IMR-90 (cell line): ENCODE results near the gene LHFPL6.

Experiments used
- BHLHE40 ChIP-seq: fragments of 150-350 bp; IDR thresholded peaks from 2 replicates; pipeline ENCODE4 v1.6.1; 2016; ENCODE audit warnings: mild to moderate bottlenecking, low read depth, low read length
- CEBPB ChIP-seq: IDR thresholded peaks from 2 replicates; pipeline ENCODE4 v1.6.1; 2012; ENCODE audit warnings: low read depth, low read length, improper control_type of control experiment
- CHD1 ChIP-seq: IDR thresholded peaks from 2 replicates; pipeline ENCODE4 v1.6.1; 2012; ENCODE audit warnings: low read depth, low read length, improper control_type of control experiment
- MAZ ChIP-seq: IDR thresholded peaks from 2 replicates; pipeline ENCODE4 v1.6.1; 2012; ENCODE audit warnings: low read depth, mild to moderate bottlenecking, low read length, improper control_type of control experiment, moderate library complexity, borderline replicate concordance
- MXI1 ChIP-seq: IDR thresholded peaks from 2 replicates; pipeline ENCODE4 v1.6.1; 2012; ENCODE audit warnings: low read depth, mild to moderate bottlenecking, low read length, moderate library complexity, borderline replicate concordance
- NFE2L2 ChIP-seq: fragments of 150-350 bp; IDR thresholded peaks from 2 replicates; pipeline ENCODE4 v1.6.1; 2016; ENCODE audit warnings: low read depth, mild to moderate bottlenecking, low read length
- POLR2A ChIP-seq: IDR thresholded peaks from 2 replicates; pipeline ENCODE4 v1.6.1; 2012; ENCODE audit warnings: mild to moderate bottlenecking, low read depth, low read length
- RAD21 ChIP-seq: IDR thresholded peaks from 2 replicates; pipeline ENCODE4 v1.6.1; 2012; ENCODE audit warnings: low read length, improper control_type of control experiment
- RCOR1 ChIP-seq: IDR thresholded peaks from 2 replicates; pipeline ENCODE4 v1.6.1; 2012; ENCODE audit warnings: mild to moderate bottlenecking, low read length, improper control_type of control experiment; ENCODE audit not compliant: insufficient replicate concordance
- RFX5 ChIP-seq: IDR thresholded peaks from 2 replicates; pipeline ENCODE4 v1.8.0; 2012; ENCODE audit warnings: low read depth, mild to moderate bottlenecking, low read length, moderate library complexity
- SMC3 ChIP-seq: fragments of 150-350 bp; IDR thresholded peaks from 2 replicates; pipeline ENCODE4 v1.6.1; 2016; ENCODE audit warnings: low read depth, mild to moderate bottlenecking, antibody characterized with exemption, low read length, moderate library complexity
- TF ChIP-seq, protein P1 (sequence below): conservative IDR thresholded peaks from 2 replicates; pipeline ENCODE4 v1.5.1; 2012; ENCODE audit warnings: mild to moderate bottlenecking, low read depth, low read length, improper control_type of control experiment
- TF ChIP-seq, protein P2 (sequence below): fragments of 150-350 bp; IDR thresholded peaks from 2 replicates; pipeline ENCODE4 v1.6.1; 2017; ENCODE audit warnings: mild to moderate bottlenecking, antibody characterized with exemption, low read length, low read depth
- TF ChIP-seq, protein P3 (sequence below): fragments of 150-350 bp; IDR thresholded peaks from 2 replicates; pipeline ENCODE4 v1.6.1; 2016; ENCODE audit warnings: low read depth, mild to moderate bottlenecking, low read length, moderate library complexity, borderline replicate concordance

DNA sequence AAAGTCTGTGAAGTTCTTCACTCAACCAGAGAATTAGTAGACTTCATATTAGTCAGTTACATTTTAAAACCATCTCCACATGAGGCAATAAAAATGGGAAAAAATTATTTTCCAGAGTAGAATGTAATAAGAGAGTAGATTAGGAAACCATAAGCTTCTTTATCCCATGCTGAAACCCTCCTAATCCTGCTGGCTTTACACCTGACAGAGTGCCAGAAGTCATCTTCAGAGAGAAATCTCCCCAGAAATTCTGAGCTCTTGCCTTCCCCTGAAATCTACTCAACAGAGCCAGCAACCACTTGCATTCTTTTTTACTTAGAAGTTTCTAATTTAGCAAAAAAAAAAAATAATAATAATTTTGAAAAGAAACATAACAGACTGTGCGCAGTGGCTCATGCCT, 284.8 kb downstream of the LHFPL6 start:
- TF ChIP-seq, protein P1, sequence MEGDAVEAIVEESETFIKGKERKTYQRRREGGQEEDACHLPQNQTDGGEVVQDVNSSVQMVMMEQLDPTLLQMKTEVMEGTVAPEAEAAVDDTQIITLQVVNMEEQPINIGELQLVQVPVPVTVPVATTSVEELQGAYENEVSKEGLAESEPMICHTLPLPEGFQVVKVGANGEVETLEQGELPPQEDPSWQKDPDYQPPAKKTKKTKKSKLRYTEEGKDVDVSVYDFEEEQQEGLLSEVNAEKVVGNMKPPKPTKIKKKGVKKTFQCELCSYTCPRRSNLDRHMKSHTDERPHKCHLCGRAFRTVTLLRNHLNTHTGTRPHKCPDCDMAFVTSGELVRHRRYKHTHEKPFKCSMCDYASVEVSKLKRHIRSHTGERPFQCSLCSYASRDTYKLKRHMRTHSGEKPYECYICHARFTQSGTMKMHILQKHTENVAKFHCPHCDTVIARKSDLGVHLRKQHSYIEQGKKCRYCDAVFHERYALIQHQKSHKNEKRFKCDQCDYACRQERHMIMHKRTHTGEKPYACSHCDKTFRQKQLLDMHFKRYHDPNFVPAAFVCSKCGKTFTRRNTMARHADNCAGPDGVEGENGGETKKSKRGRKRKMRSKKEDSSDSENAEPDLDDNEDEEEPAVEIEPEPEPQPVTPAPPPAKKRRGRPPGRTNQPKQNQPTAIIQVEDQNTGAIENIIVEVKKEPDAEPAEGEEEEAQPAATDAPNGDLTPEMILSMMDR, result no peak
- TF ChIP-seq POLR2A, result no peak
- no peak for TF ChIP-seq MXI1
- no peak for TF ChIP-seq CEBPB
- TF ChIP-seq RCOR1, result no peak
- TF ChIP-seq MAZ, result no peak
- no peak for TF ChIP-seq RAD21
- TF ChIP-seq, protein P2, sequence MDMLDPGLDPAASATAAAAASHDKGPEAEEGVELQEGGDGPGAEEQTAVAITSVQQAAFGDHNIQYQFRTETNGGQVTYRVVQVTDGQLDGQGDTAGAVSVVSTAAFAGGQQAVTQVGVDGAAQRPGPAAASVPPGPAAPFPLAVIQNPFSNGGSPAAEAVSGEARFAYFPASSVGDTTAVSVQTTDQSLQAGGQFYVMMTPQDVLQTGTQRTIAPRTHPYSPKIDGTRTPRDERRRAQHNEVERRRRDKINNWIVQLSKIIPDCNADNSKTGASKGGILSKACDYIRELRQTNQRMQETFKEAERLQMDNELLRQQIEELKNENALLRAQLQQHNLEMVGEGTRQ, result no peak
- TF ChIP-seq NFE2L2, result no peak
- TF ChIP-seq, protein P3, sequence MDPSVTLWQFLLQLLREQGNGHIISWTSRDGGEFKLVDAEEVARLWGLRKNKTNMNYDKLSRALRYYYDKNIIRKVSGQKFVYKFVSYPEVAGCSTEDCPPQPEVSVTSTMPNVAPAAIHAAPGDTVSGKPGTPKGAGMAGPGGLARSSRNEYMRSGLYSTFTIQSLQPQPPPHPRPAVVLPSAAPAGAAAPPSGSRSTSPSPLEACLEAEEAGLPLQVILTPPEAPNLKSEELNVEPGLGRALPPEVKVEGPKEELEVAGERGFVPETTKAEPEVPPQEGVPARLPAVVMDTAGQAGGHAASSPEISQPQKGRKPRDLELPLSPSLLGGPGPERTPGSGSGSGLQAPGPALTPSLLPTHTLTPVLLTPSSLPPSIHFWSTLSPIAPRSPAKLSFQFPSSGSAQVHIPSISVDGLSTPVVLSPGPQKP, result no peak
- TF ChIP-seq SMC3, result no peak
- TF ChIP-seq RFX5, result no peak
- no peak for TF ChIP-seq BHLHE40
- no peak for TF ChIP-seq CHD1
